GM21717 (cell line): Measurements from ENCODE around the gene C1RL.

Source experiments
- ATAC-seq: cut with Tn5 transposase; IDR thresholded peaks from one replicate; pipeline ENCODE4 v1.9.1; 2021; ENCODE audit warnings: mild to moderate bottlenecking, moderate library complexity; ENCODE audit not compliant: unreplicated experiment

C1RL gene, protein sequence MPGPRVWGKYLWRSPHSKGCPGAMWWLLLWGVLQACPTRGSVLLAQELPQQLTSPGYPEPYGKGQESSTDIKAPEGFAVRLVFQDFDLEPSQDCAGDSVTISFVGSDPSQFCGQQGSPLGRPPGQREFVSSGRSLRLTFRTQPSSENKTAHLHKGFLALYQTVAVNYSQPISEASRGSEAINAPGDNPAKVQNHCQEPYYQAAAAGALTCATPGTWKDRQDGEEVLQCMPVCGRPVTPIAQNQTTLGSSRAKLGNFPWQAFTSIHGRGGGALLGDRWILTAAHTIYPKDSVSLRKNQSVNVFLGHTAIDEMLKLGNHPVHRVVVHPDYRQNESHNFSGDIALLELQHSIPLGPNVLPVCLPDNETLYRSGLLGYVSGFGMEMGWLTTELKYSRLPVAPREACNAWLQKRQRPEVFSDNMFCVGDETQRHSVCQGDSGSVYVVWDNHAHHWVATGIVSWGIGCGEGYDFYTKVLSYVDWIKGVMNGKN

DNA sequence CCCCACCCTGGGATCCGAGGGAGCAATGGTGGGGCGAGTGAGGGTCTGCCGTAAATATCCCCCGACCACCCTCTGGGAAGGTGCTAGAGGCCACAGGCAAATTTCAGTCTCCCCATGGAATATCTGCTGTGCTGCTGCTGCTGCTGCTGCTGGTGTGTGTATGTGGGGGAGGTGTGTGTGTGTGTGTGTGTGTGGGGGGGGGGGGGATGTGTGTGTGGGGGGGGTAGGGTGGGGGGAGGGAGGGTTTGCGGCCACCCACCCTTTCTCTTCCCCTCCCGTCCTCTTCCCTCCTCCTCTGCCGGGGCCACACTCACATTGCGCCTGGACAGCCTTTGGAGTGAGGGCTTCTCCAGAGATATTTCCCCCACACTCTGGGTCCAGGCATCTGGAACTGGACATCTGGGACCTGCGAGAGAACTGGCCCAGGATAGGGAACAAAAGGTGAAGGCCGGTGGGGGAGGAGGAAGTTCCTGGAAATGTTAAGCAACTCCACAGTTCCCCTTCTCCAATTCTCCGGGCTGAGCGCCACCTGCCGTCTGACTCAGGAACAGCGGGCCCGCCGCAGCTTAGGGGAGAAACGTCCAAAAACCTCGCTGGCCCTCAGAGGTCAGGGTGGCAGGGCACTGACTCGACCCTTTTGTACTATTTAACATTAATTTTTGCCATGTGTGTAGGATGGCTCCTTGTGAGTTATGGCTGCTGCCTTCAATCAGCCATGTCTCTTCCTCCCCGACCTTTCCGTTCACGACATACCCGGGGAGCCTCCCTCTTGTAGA lies at the start of gene C1RL:
Gene C1RL (minus strand): TSS at position 419 of the 776 bp plus-strand sequence. CDS start 34 bp downstream, at position 385.
- peak; percentile 36 for ATAC-seq

DNA sequence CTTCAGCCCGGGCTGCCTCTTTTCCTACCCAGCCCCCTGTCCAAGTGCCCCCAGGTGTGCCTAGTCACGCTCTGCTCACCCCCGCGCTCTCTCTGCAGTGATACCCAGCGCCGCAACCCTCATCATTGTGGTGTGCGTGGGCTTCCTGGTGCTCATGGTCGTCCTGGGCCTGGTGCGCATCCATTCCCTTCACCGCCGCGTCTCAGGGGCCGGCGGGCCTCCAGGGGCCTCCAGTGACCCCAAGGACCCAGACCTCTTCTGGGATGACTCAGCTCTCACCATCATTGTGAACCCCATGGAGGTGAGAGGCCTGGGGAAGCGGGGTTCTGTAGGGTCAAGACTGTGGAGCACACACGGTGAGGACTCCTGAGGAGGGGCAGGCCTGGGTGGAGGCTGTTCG lies 48.4 kb upstream of the C1RL start:
- no peak for ATAC-seq

DNA sequence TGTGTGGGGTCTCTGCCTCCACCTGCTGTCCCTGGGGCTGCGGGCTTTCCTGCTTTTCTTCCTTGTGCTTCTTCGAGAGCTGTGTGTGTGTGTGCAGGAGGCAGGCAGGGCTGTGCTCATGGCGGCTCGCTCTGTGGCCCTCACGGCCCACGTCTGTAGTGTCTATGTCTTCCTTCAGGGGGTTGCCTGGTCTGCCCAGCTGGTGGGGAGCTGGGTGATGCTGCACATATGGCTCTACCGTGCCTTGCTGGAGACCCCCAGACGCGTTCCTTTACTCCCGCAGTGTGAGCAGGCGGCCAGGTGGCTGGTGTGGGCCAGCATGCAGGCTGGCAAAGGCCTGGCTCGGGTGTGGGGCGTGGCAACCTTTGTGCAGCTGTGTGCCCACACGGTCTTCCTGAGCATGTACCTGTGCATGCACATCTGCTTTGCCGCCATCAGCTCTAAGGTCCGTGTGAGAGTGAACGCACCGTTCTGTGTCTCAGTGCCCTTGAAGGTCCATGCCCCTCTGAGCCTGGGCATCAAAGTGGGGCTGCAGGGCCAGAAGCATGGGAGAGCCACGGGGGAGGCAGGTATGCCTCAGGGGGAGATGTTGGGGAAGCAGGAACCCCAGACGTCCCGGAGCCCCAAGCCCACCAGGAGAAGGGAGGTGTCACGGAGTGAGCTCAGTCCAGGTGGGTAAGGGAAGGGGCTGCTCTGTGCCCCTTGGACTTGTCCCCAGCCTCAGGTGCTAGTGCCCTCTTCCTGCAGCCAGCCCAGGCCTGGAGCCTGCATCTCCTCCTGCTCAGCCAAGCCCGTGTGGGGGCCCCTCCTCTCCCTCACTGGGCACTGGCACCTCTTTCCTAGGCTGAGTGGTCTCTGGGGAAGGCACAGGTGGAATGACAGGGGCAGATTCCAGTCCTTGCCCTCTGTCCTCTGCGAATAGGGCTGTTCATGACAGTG lies 47.5 kb upstream of the C1RL start:
- no peak for ATAC-seq

DNA sequence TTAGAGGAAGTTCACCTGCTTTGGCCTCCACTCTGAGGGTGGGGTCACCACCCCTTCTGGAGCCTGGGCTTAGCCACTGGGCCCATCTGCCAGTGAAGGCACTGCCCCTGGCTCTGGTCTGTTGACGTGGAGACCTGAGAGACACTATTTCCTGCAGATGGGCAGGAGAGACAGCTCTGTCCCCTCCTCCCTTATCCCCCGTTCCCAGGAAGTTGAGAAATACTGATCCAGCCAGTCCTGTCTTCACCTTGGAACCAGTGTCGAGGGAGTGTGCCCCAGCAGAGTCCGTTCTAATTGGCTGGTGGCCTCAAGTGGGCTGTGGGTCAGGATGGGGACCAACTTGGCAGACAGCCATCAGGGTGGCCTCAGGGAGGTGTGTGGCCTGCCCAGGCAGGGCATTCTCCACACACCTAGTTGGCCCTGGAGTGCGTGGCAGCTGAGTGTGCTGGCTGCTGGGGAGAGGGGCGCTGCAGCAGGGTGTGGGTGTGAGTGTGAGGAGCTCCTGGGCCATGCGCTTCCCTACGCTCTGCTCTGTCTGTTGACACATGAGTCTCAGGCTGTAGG lies 46.5 kb upstream of the C1RL start:
- no peak for ATAC-seq

DNA sequence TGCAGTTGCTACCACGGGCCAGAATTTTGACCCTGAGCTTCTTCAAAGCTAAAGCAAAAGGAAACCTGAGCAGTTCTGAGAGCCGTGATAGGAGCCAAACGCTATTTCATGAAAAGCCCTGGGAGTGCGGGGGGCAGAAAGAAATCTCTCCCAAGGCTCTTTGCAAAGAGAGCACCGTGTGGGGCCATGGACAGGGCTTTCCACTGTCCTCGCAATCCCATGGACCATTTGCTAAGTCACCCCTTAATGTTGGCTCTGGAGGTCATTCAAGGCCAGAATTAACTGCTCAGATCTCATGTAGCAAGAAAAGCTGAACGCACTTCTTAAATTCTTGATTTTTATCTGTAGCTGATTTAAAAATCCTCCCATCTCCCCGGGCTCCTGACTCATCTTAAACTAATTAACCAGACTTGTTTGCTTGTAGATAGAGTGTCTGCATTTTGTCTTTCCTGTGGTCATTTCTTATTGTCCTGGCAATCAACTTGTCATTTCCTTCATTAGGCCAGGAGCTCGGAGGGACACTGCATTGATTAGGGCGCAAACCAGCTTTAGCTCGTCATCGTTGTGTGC lies 46.0 kb upstream of the C1RL start:
- no peak for ATAC-seq

DNA sequence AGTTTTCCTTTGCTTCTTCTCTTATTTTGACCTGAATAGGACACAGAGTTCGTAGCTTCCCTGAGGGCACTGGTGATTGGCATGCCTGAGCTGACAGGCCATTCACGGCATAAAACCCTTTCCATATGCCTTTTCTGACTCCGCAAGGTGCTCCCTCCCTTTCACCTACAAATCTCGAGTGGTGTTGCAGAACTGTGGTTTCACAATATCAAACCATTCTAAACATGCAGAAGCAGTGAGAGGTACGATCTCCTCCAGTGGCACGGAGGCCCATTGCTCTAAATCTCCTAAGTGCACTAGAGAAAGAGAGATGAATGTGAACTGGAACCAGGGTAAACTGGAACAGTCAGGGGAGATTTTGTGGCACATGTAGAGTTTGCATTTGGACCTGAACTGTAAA lies 45.0 kb upstream of the C1RL start:
- no peak for ATAC-seq

DNA sequence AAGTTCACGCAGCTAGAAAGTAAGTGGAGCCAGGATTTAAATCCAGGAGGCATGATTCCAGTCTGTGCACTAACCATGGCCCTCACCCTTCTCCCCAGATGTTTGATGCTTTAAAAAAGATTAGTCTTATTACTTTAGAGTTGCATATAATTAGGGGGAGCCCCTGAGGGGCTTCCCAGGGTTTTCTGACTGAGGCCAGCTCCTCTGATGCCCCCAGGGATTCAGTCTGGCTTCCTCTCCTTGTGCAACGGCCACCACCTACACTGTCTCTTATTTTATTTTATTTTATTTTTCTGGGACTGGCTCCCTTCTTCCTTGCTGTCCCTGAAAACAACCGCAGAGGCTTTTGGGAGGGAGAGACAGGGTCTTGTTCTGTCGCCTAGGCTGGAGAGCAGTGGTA lies 43.8 kb upstream of the C1RL start:
- no peak for ATAC-seq

DNA sequence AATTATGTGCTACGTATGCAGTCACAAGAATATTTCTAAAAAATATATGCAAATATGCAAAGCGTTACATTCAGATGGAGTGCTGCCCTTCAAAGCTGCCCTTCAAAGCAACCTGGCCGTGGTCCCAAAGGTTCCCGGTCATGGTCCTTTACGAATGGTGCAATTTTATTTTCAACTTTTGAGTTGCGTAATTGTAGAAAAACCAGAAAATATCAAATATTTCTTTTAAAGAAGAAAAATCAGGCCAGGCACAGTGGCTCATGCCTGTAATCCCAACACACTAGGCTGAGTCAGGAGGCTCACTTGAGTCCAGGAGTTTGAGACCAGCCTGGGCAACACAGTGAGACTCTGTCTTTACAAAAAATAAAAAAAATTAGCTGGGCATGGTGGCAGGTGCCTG lies 42.5 kb upstream of the C1RL start:
- ATAC-seq = no peak

DNA sequence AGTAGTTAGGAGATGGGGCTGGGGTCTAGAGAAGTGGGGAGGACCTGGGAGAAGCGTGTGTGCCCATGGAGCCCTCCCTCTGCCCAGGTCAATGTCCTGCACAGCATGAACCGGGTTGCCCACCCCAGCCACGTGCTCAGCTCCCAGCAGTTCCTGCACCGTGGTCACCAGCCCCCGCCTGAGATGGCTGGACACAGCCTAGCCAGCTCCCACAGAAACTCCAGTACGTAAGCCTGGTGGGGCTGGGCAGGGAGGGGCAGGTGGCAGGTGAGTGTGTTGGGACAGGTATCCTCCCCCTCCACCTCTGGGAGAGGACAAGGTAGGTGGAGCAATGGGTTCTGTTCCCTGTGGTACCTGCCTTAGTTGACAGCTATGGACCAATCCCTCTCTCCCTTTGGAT lies 41.8 kb upstream of the C1RL start:
- ATAC-seq = no peak

DNA sequence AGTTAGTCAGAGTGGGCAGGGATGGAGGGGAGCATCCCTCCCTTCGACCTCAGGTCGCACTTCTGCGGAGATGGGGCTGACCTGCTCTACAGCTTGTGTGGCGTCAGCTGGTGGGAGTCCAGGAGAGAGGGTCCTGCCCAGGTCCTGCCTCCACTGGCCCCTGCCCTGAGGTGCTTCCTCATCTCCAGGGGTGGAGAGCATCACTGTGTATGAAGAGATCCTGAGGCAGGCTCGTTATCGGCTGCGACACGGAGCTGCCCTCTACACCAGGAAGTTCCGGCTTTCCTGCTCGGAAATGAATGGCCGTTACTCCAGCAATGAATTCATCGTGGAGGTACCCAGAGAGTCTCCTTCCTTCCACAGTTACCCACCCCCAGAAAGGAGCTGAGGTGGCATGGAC lies 41.3 kb upstream of the C1RL start:
- ATAC-seq = no peak

DNA sequence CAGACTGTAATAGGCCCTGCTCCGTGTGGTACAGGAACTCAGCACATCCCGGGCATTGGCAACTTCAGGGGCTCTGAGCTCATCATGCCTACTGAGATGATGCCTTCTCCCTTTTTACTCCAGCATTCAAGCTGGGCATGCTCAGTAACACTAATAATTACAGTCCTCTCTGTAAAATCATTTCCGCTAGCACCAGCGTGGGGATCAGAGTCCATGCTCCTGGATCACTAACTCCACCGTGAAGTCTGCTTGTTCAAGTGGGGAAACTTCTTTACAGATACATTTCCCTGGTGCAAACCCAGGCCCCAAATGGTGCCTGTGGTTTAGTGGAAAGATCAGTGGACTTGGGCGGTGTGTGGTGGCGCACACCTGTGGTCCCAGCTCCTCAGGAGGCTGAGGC lies 37.9 kb upstream of the C1RL start:
- ATAC-seq = no peak

DNA sequence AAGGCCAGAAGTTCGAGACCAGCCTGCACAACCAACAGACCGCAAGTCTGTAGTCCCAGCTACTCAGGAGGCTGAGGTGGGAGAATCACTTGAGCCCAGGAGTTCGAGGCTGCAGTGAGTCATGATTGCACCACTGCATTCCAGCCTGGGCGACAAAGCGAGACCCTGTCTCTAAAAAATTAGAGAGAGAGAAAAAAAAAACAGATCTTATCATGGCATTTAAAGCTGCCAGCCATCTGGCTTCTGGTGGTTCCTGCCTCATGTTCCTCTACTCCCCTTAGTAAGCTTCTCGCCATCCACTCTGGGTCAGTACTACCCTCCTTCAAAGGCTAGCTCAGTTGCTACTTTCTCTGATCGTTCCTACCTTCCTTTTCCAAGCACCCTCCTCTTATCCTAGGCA lies 37.2 kb upstream of the C1RL start:
- ATAC-seq = no peak

DNA sequence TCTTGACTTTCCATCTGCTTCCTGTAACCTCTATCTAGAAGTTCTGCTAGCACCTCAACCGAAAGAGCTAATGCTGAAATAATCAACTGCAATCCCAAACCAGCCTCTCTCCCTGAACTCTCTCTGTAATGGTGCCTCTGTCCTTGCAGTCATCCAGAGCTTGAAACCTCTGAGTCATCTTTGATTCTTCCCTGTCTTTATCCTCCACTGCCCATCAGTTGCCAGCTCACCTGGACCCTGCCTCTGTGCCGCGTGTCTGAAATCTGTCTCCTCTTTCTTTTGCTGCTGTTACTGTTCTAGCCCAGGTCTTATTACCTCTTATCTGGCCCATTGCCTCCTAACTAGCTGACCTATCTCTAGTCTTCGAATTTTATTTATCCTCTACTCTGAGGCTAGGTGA lies 36.7 kb upstream of the C1RL start:
- no peak for ATAC-seq

DNA sequence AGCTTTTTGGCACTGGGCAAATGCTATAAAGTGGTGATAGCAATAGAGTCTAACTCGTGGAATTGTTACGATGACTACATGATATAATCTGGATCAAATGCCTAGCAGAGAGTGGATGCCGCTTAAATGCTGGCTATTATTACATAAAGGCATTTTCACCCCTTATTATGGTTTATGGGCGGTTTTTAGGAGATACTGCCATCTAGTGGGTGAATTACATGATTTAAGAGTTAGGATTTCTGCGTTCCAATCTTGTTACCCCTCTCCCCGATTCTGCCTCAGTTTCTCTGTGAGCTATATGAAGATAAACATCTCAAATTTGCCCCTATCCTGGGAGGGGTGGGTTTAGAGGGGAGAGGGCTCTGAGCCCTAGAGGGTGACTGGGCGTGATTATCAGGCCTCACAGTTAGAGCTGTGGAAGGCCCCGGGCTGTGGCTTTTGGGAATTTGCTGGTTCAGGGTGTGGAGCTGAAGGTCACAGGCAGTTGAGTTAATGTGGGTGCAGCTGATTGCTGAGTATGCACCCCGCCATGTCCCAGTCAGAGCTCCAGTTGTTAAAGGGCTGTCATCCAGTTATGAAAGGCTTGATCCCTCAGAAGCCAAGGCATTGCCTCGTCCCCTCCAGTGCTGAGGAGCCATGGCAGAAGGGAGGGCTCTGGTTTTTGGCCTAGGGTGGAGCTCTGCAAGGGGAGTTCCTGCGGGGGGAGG lies 35.6 kb upstream of the C1RL start:
- ATAC-seq = no peak

DNA sequence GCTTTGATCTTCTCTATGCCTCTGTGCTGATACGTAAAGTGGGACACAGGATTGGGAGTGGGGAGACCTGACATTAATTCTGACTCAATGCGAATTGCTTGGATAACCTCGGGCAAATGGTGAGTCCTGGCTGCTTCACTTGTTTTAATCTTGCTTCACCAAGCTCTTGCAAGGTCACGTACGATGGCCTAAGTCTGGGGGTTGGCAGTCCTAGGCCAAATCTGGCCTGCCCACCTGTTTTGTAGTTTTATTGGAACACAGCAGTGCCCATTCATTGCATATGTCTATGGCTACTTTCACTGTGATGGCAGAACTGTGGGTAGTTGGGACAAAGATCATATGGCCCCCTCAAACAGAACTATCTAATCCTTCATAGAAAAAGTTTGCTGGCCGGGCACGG lies 34.5 kb upstream of the C1RL start:
- no peak for ATAC-seq

DNA sequence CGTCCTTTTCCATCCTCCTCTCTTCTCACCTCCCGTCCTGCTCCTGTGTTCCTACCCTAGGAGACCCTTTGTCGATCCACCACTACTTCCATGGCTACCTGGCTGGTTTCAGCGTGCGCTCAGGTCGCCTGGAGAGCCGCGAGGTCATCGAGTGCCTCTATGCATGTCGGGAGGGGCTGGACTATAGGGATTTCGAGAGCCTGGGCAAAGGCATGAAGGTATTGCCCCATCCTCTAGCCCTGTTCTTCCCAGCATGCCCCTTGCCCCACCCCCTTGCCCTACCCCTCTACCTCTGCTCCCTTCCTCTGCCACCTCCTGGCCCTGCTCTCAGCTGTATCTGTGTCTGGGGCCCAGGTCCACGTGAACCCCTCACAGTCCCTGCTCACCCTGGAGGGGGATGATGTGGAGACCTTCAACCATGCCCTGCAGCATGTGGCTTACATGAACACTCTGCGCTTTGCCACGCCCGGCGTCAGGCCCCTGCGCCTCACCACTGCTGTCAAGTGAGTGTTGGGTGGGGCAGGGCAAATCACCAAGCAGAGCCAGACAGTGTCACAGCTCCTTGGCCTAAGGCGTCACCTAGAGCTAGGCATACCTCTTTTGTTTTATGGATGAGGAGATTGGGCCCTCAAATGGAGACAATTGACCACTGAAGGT lies 33.9 kb upstream of the C1RL start:
- no peak for ATAC-seq

DNA sequence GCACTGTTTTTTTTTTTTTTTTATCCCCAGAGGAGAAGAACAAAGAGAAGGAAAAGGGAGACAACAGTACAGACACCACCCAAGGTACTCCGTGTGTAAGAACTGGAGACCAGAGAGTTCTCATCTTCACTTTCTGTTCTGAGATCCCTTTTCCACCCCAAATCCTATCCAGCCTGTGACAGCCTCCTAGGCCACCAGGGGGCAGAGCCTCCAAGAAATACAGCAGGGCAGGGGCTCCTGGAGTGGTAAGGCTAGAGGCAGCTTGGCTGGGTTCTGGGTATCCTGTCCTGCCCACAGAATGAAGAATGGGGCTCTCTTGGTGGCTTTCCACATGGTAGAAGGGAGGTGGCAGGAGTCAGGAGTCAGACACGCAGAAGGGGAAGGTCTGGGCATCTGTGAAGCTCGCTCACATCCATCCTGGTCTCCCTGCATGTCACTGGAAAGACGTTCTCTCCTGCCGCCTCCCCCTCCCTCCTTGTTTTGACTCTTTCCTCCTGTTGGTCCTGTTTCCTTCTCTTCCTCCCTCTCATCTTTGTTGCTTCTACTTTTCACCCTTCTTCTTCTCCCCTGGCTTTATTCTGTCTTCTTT lies 33.1 kb upstream of the C1RL start:
- no peak for ATAC-seq

DNA sequence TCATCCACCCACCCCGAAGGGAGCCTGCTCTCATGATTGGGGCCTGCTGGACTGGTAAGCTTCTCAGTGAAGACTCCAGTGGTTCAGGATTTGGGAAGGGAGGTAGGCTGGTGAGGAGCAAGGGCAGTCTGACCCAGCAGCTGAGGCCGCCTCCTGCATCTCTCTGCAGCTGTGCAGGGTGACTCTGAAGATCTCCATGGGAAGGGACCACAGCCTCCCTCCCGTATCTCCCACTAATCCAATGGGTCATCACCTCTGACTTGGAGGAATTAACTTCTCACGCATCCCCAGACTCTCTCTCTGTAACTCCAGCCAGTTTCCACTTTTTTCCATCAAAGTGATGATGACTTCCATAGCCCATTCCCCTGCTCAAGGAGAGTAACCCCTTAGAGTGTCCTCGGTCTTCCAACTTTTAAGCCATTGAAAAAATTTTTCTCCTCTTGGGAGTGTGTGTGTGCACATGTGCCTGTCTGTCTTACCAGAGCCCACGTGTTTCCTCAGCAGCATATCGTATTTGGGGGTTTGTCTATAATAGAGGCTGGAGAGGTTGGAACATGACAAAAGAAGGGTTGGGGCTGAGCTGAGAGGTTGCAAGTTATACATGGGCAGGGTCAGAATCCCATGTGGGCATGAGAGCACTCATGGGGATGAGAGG lies 32.5 kb upstream of the C1RL start:
- ATAC-seq = no peak
